CD8-positive, alpha-beta memory T cell (primary cell): ENCODE data around the gene NEDD4L. TPM values are rescaled to one million over a fixed set of nuclear protein-coding genes. Genes with fewer than 3 reads are reported as not detected.
"Not testable (repeated sequence)": the region's sequence is repeated elsewhere in the genome, so short reads cannot be mapped to it uniquely, and the experiment has no call there.

Source experiments
- CTCF ChIA-PET: fragments of 350-600 bp; sonication (Branson Sonifier 250); formaldehyde crosslinking; loops from one replicate; lab custom pipeline; 2021; ENCODE audit warnings: antibody characterized with exemption; lab: Charles Lee
- POLR2A ChIA-PET: fragments of 350-600 bp; sonication (Branson Sonifier 250); formaldehyde crosslinking; loops from one replicate; lab custom pipeline; 2021; ENCODE audit warnings: antibody characterized with exemption; lab: Charles Lee
- DNase-seq, 5 donors: peaks; one replicate each; pipeline versions ENCODE4 v3.0.0 to v3.0.0-alpha.2; 2020 to 2022; ENCODE audit warnings: mixed read lengths in 1 of 5
- H3K27ac ChIP-seq: one replicate; pipeline ENCODE4 v1.7.0; 2013; ENCODE audit warnings: low read depth, mild to moderate bottlenecking, low read length, moderate library complexity
- H3K27me3 ChIP-seq: 2 replicates; pipeline ENCODE4 v1.7.0; 2013; ENCODE audit warnings: low read length, mild to moderate bottlenecking; ENCODE audit not compliant: insufficient read depth, poor library complexity, severe bottlenecking
- H3K36me3 ChIP-seq: 2 replicates; pipeline ENCODE4 v1.7.0; 2013; ENCODE audit warnings: mild to moderate bottlenecking, low read length, moderate library complexity; ENCODE audit not compliant: insufficient read depth
- H3K4me1 ChIP-seq: 2 replicates; pipeline ENCODE4 v1.7.0; 2013; ENCODE audit warnings: mild to moderate bottlenecking, low read length, moderate library complexity; ENCODE audit not compliant: insufficient read depth
- H3K4me3 ChIP-seq: 2 replicates; pipeline ENCODE4 v1.7.0; 2013; ENCODE audit warnings: mild to moderate bottlenecking, low read length
- H3K9me3 ChIP-seq: 2 replicates; pipeline ENCODE4 v1.7.0; 2013; ENCODE audit warnings: mild to moderate bottlenecking, low read length
- H3K27ac Mint-ChIP-seq, 8 donors: one replicate each; pipeline ENCODE4 v1.8.0; 2020 to 2021; ENCODE audit warnings: mixed read lengths in 8 of 8, mild to moderate bottlenecking in 6 of 8, inconsistent platforms in 3 of 8, moderate library complexity in 3 of 8
- H3K27me3 Mint-ChIP-seq, 2 donors: one replicate each; pipeline ENCODE4 v1.8.0; 2020 to 2021; ENCODE audit warnings: mixed read lengths in 2 of 2, mild to moderate bottlenecking in 1 of 2, moderate library complexity in 1 of 2
- H3K36me3 Mint-ChIP-seq, 3 donors: one replicate each; pipeline ENCODE4 v1.8.0; 2020 to 2021; ENCODE audit warnings: mixed read lengths in 3 of 3, inconsistent platforms in 1 of 3, mild to moderate bottlenecking in 1 of 3
- H3K4me1 Mint-ChIP-seq, 3 donors: one replicate each; pipeline ENCODE4 v1.8.0; 2020 to 2021; ENCODE audit warnings: mixed read lengths in 3 of 3, inconsistent platforms in 1 of 3, mild to moderate bottlenecking in 1 of 3
- H3K4me3 Mint-ChIP-seq, 7 donors: one replicate each; pipeline ENCODE4 v1.8.0; 2020 to 2021; ENCODE audit warnings: mixed read lengths in 7 of 7, mild to moderate bottlenecking in 6 of 7, moderate library complexity in 4 of 7, inconsistent platforms in 2 of 7
- H3K9me3 Mint-ChIP-seq, 5 donors: one replicate each; pipeline ENCODE4 v1.8.0; 2020 to 2022; ENCODE audit warnings: mixed read lengths in 5 of 5, mild to moderate bottlenecking in 3 of 5, moderate library complexity in 2 of 5, inconsistent platforms in 1 of 5
- polyA plus RNA-seq: library from polyadenylated mRNA; unstranded; fragments of 300-500 nt; fragmentation: Illumina TruSeq; gene quantifications from one replicate; pipeline ENCODE4 v1.2.3, GENCODE V29; 2021
- total RNA-seq, 2 experiments: library from RNA; stranded (reverse); gene quantifications; one replicate each; pipeline ENCODE4 v1.2.3, GENCODE V29; 2021

The NEDD4L gene
- total and polyA plus RNA-seq, 3 experiments from 2014 or later, result 1.4 to 4.1 (median 3.0) TPM

DNA sequence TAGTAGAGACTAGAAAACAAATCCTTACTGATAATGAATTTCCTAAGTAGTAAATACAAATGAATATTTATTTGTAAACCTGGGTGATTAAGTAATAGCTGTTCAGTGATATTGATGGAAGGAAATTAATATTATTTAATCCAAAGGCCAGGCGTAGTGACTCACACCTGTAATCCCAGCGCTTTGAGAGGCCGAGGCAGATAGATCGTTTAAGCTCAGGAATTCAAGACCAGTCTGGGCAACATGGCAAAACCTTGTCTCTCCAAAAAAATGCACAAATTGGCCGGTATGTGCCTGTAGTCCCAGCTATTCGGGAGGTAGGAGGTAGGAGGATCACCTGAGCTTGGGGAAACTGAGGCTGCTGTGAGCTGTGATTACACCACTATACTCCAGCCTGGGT is 228.2 kb downstream of the NEDD4L start:
- H3K36me3 ChIP-seq, result no peaks in the 10 kb centered on the region
- POLR2A ChIA-PET, result no interaction called here
- CTCF ChIA-PET, result no interaction called here
- Mint-ChIP-seq H3K4me1 (peaks cover 5 to 6% (median 6%) of the 10 kb centered on the region in 3 donors), H3K4me3 (no peak overlapping the region), H3K27ac (peak overlapping the region in 1 of 8 donors; percentile 50), H3K36me3 (no peaks in the 10 kb centered on the region), H3K27me3 (peaks cover 0 to 3% of the 10 kb centered on the region in 2 donors), H3K9me3 (no peaks in the 10 kb centered on the region)
- peaks cover 11% of the 10 kb centered on the region for H3K4me1 ChIP-seq
- no peak for DNase-seq
- H3K4me3 ChIP-seq, result no peak overlapping the region
- H3K27me3 ChIP-seq, result no peaks in the 10 kb centered on the region
- H3K9me3 ChIP-seq, result no peaks in the 10 kb centered on the region
- H3K27ac ChIP-seq, result no peak overlapping the region

DNA sequence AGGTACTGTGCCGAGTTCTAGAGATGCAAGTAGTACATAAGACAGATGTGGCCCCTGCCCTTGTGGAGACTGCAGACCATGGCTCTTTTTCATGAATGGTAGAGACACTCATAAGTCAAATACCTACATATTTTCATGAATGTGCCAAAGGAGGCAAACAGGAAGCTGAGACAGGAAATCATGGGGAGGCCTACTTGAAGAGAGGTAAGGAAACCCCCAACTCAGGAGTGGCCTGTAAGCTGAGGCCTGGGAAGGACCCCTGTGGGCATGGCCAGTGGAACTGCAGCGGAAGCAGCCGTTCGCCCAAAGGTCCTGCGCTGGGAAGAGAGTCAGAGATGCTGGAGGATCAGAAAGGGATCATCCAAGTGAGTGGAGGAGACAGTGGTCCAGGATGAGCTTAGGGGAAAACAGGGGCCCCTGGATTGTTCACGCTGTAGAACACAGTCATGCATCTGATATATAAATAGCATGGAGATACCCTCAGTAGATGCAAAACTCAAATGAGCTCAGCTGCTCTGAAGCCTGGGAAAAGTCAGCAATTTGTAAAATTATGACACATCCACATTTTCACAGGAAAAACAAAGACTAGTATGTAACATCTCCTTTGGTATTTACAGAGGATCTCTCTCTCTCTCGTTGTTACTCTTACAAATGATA is 228.9 kb downstream of the NEDD4L start:
- Mint-ChIP-seq H3K4me3 (no peak overlapping the region), H3K9me3 (no peaks in the 10 kb centered on the region), H3K36me3 (no peaks in the 10 kb centered on the region), H3K4me1 (peaks cover 5 to 6% (median 6%) of the 10 kb centered on the region in 3 donors), H3K27me3 (peaks cover 0 to 3% of the 10 kb centered on the region in 2 donors), H3K27ac (peak overlapping the region in 2 of 8 donors; percentile 87 to 89)
- CTCF ChIA-PET, result no interaction called here
- no peaks in the 10 kb centered on the region for H3K36me3 ChIP-seq
- H3K9me3 ChIP-seq, result no peaks in the 10 kb centered on the region
- POLR2A ChIA-PET, result no interaction called here
- H3K27ac ChIP-seq, result no peak overlapping the region
- peaks cover 11% of the 10 kb centered on the region for H3K4me1 ChIP-seq
- H3K4me3 ChIP-seq, result no peak overlapping the region
- peak in 1 of 5 donors; percentile 8 for DNase-seq
- H3K27me3 ChIP-seq, result no peaks in the 10 kb centered on the region

DNA sequence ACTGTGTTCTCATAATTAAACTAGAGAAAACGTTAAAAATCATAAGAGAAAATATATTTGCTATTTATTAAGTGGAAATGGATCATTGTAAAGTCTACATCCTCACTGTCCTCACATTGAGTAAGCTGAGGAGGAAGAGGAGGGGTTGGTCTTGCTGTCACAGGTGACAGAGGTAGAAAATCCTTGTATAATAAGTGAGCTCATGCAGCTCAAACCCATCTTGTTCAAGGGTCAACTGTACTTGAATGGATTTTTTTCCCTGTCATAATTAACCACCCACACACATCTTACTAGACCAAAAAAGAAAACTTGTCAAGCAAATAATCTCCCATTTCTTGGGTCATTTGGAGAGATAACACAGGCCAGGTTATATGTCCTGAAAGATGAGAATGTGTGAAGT is 231.2 kb downstream of the NEDD4L start:
- Mint-ChIP-seq H3K4me3 (no peak overlapping the region), H3K27me3 (no peaks in the 10 kb centered on the region), H3K36me3 (no peaks in the 10 kb centered on the region), H3K27ac (no peak overlapping the region), H3K9me3 (peaks cover 0 to 4% (median 0%) of the 10 kb centered on the region in 5 donors), H3K4me1 (peaks cover 5 to 6% (median 6%) of the 10 kb centered on the region in 3 donors)
- peaks cover 11% of the 10 kb centered on the region for H3K4me1 ChIP-seq
- no peaks in the 10 kb centered on the region for H3K36me3 ChIP-seq
- POLR2A ChIA-PET, result no interaction called here
- H3K4me3 ChIP-seq, result no peak overlapping the region
- no peaks in the 10 kb centered on the region for H3K27me3 ChIP-seq
- CTCF ChIA-PET, result no interaction called here
- H3K27ac ChIP-seq, result no peak overlapping the region
- H3K9me3 ChIP-seq, result no peaks in the 10 kb centered on the region
- no peak for DNase-seq

DNA sequence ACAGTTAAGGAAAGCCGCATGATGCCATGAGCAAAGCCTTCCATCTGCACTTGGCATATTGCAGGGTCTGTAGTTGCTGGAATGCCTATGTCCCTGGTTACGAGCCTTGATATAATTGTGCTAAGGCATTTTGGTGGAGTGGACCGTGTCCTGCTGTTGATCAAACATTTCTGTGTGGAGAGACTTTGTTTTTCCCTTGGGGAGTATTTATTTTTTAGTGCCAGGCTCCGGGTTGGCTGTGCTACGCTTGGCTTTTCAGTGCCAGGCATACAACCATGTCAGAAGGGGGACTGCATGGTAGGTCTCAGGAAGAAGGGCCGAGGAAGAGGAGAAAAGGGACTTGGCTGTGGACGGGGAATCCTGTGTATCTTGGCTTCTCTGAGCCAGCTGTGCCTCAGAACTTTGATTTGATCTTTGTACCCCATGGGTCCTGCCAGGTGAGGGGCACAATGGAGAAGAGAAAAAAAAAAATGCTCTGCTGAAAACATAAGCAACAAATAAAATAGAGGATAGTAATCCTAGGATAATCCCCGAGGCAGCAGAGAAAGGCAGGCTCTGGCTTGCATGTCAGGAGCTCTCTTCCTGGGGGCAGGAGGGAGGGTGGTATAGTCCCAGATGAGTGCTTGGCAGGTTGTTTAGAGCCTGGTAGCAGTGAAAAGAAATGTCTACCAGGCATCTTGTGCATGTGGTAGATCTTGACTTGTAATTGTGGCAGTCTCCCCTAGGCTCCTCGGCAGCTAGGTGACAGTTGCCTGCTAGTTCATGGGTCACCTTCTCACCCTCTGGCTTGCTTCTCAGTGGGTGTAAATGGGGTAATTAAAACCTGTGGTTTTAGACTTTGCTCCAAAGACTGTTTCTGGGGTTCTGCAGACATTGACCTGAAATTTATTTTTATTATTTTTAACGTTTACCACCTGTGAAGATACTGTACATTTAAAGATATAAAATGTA is 233.0 kb downstream of the NEDD4L start:
- no peak for DNase-seq
- no peak overlapping the region for H3K27ac Mint-ChIP-seq
- Histone ChIP-seq H3K27ac (no peak overlapping the region), H3K27me3 (no peaks in the 10 kb centered on the region), H3K9me3 (no peaks in the 10 kb centered on the region), H3K4me3 (no peak overlapping the region), H3K4me1 (peaks cover 11% of the 10 kb centered on the region), H3K36me3 (no peaks in the 10 kb centered on the region)
- H3K27me3 Mint-ChIP-seq, result no peaks in the 10 kb centered on the region
- ChIA-PET CTCF (no interaction called here), POLR2A (no interaction called here)
- no peak overlapping the region for H3K4me3 Mint-ChIP-seq
- H3K36me3 Mint-ChIP-seq, result no peaks in the 10 kb centered on the region
- peaks cover 5 to 6% (median 6%) of the 10 kb centered on the region in 3 donors for H3K4me1 Mint-ChIP-seq
- peaks cover 0 to 4% (median 0%) of the 10 kb centered on the region in 5 donors for H3K9me3 Mint-ChIP-seq

DNA sequence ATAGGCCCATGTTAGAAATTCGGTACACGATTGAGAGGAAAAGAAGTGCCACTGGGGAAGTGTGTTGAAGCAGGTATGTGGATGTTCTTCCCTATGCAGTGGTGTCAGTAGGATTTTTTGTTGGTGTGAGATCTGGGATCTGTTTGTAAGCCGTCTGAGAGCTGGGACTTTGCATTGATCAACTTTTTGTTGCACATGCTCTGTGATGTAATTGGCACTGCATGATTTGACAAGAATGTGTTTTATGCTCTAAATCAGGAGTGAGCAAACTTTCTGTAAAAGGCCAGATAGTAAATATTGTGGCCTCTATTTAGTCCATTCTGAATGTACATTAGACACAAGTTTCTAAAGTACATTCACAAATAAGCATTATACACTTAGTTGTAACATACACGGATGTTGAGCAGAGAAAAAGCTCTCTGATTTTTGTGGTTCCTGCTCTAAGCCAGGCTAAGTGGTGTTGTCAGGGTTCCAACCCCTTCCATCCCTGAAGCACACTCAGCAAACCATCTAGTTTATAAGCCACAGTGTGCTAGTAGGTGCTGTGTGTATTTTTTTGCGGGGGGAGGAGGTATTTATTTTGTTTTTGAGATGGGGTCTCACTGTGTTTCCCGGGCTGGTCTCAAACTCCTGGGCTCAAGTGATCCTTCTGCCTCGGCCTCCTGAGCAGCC is 235.6 kb downstream of the NEDD4L start:
- H3K27ac Mint-ChIP-seq, result no peak overlapping the region
- CTCF ChIA-PET, result no interaction called here
- Histone ChIP-seq H3K27ac (no peak overlapping the region), H3K27me3 (no peaks in the 10 kb centered on the region), H3K36me3 (no peaks in the 10 kb centered on the region), H3K4me1 (no peaks in the 10 kb centered on the region), H3K4me3 (no peak overlapping the region), H3K9me3 (no peaks in the 10 kb centered on the region)
- peaks cover 0 to 1% of the 10 kb centered on the region in 2 donors for H3K27me3 Mint-ChIP-seq
- no peaks in the 10 kb centered on the region for H3K4me1 Mint-ChIP-seq
- no peak for DNase-seq
- POLR2A ChIA-PET, result no interaction called here
- H3K36me3 Mint-ChIP-seq, result no peaks in the 10 kb centered on the region
- no peak overlapping the region for H3K4me3 Mint-ChIP-seq
- peaks cover 0 to 4% (median 0%) of the 10 kb centered on the region in 5 donors for H3K9me3 Mint-ChIP-seq

DNA sequence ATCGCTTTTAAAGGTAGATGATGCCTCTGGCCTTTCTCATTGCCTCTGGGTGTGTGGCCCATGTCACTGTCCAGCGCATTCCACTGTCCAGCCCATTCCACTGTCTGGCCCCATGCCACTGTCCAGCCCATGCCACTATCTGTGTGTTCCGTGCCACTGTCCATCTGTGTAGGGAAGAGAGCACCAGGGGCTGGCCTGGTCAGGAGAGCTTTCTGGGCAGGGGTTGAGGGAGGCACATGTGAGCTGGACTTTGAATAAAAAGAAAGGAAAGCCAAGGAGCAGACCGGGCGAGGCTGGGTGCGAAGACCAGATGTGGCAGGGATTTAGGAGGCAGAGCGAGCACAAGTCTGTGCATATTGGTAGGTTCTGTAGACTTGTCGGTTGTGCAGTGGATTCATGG is 236.2 kb downstream of the NEDD4L start:
- Mint-ChIP-seq H3K36me3 (no peaks in the 10 kb centered on the region), H3K9me3 (peaks cover 0 to 4% (median 0%) of the 10 kb centered on the region in 5 donors), H3K4me1 (no peaks in the 10 kb centered on the region), H3K4me3 (no peak overlapping the region), H3K27ac (no peak overlapping the region), H3K27me3 (peaks cover 0 to 1% of the 10 kb centered on the region in 2 donors)
- no peak for DNase-seq
- no peak overlapping the region for H3K4me3 ChIP-seq
- ChIA-PET CTCF (no interaction called here), POLR2A (no interaction called here)
- no peaks in the 10 kb centered on the region for H3K27me3 ChIP-seq
- H3K27ac ChIP-seq, result no peak overlapping the region
- H3K4me1 ChIP-seq, result no peaks in the 10 kb centered on the region
- H3K9me3 ChIP-seq, result no peaks in the 10 kb centered on the region
- no peaks in the 10 kb centered on the region for H3K36me3 ChIP-seq

DNA sequence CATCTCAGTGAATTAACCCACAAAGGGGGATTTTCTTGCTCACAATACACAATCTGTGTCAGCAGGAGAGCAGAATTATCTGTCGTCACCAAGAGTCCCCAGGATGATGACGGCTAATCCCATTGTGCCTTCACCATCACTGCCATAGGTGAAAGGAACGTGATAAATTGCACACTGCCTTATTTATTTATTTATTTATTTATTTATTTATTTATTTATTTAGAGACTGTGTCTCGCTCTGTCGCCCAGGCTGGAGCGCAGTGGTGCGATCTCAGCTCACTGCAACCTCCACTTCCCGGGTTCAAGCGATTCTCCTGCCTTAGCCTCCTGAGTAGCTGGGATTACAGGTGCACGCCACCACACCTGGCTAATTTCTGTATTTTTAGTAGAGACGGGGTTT is 238.8 kb downstream of the NEDD4L start:
- H3K4me1 ChIP-seq, DNase-seq, H3K9me3 Mint-ChIP-seq, H3K36me3 Mint-ChIP-seq, POLR2A ChIA-PET, H3K4me3 ChIP-seq, H3K27ac Mint-ChIP-seq, CTCF ChIA-PET, H3K27ac ChIP-seq, H3K4me3 Mint-ChIP-seq, H3K4me1 Mint-ChIP-seq, H3K36me3 ChIP-seq, H3K9me3 ChIP-seq, H3K27me3 Mint-ChIP-seq, H3K27me3 ChIP-seq: not testable (repeated sequence)
